HepG2 (cell line): ENCODE data around the gene DNAJA1. TPM values are rescaled to one million over a fixed set of nuclear protein-coding genes. Genes with fewer than 3 reads are reported as not detected.

Experiments
- AFF4 ChIP-seq: sonication (generic); formaldehyde crosslinking; IDR thresholded peaks from 2 replicates; pipeline ENCODE4 v1.4.0; 2020; ENCODE audit warnings: missing genetic modification reagents
- ASH2L ChIP-seq: fragments of 300-600, 200-600 bp; sonication (generic); IDR thresholded peaks from 2 replicates; pipeline ENCODE4 v1.7.0; 2017; ENCODE audit warnings: low read depth, mild to moderate bottlenecking, moderate library complexity, mixed read lengths, low read length; ENCODE audit not compliant: insufficient read length
- ATF1 ChIP-seq: IDR thresholded peaks from 2 replicates; pipeline ENCODE4 v1.6.1; 2016; ENCODE audit warnings: mild to moderate bottlenecking, control low read depth
- EEA1 ChIP-seq: sonication (generic); formaldehyde crosslinking; IDR thresholded peaks from 2 replicates; pipeline ENCODE4 v1.5.1; 2020; ENCODE audit warnings: mild to moderate bottlenecking, missing genetic modification reagents, borderline replicate concordance
- HDAC2 ChIP-seq: sonication (generic); formaldehyde crosslinking; IDR thresholded peaks from 2 replicates; pipeline ENCODE4 v1.4.0; 2020; ENCODE audit warnings: missing genetic modification reagents
- KLF16 ChIP-seq, 2 experiments: sonication (generic) in 1 of 2; formaldehyde crosslinking in 1 of 2; IDR thresholded peaks; 2 replicates each; pipeline versions ENCODE4 v1.6.1 to v1.8.0; 2016 to 2023; ENCODE audit warnings: missing genetic modification reagents in 2 of 2, missing compliant biosample characterization in 1 of 2
- MATR3 ChIP-seq: sonication (generic); formaldehyde crosslinking; IDR thresholded peaks from 2 replicates; pipeline ENCODE4 v1.4.0; 2020; ENCODE audit warnings: missing genetic modification reagents
- PBX2 ChIP-seq: IDR thresholded peaks from 2 replicates; pipeline ENCODE4 v1.6.1; 2016; ENCODE audit warnings: control low read depth
- RERE ChIP-seq: IDR thresholded peaks from 2 replicates; pipeline ENCODE4 v1.6.1; 2016; ENCODE audit warnings: low read depth, missing genetic modification reagents, missing compliant biosample characterization
- SIX1 ChIP-seq: sonication (generic); formaldehyde crosslinking; IDR thresholded peaks from 2 replicates; pipeline ENCODE4 v1.4.0; 2020; ENCODE audit warnings: missing genetic modification reagents, borderline replicate concordance
- XBP1 ChIP-seq: sonication (generic); formaldehyde crosslinking; IDR thresholded peaks from 2 replicates; pipeline ENCODE4 v1.5.0; 2020; ENCODE audit warnings: missing genetic modification reagents
- ZBTB3 ChIP-seq: sonication (generic); formaldehyde crosslinking; IDR thresholded peaks from 2 replicates; pipeline ENCODE4 v1.4.0; 2020; ENCODE audit warnings: low read depth, mild to moderate bottlenecking, moderate library complexity, missing genetic modification reagents, borderline replicate concordance
- ZNF235 ChIP-seq: sonication (generic); formaldehyde crosslinking; IDR thresholded peaks from 2 replicates; pipeline ENCODE4 v1.8.1; 2023; ENCODE audit warnings: mild to moderate bottlenecking, missing genetic modification reagents, borderline replicate concordance
- ZNF772 ChIP-seq: sonication (generic); formaldehyde crosslinking; IDR thresholded peaks from 2 replicates; pipeline ENCODE4 v1.5.0; 2020; ENCODE audit warnings: mild to moderate bottlenecking, missing genetic modification reagents
- polyA plus RNA-seq, 8 experiments: library from polyadenylated mRNA; depleted of rRNA in 3 of 8; stranded (reverse) in 7 of 8; unstranded in 1 of 8; fragments of >200 nt; fragmentation: Illumina TruSeq in 4 of 8; extraction: Trizol in 4 of 8; gene quantifications; 2 replicates each; pipeline versions ENCODE4 v1.2.1 to v1.2.3, GENCODE V29; 2011 to 2016; ENCODE audit warnings: low read depth in 4 of 8, missing spikeins in 1 of 8, mixed read lengths in 1 of 8; ENCODE audit not compliant: insufficient read depth in 1 of 8
- total RNA-seq, 5 experiments: library from RNA; depleted of rRNA; stranded (reverse); fragments of >200 nt; fragmentation: Illumina TruSeq; extraction: Trizol; gene quantifications; 2 replicates each; pipeline ENCODE4 v1.2.3, GENCODE V29; 2016; ENCODE audit warnings: low read depth in 1 of 5

The DNAJA1 gene
- total and polyA plus RNA-seq, 2 of the 13 experiments (the other 11 are each of a cell fraction or from before 2014, with no cell fraction given) = 95.9 to 306 TPM

GRCh38 chr9:33076046-33077004 lies 51.3 kb downstream of the DNAJA1 start, which contains the start of gene SMU1 (continued):
- TF ChIP-seq AFF4 (CRISPR knock-in tag) (no peak), XBP1 (CRISPR knock-in tag) (0 out of 2 replicates have a peak, but pooled peaks have one; percentile 78), ZNF772 (peak; percentile 60; the same call in 1 of the 2 replicates), ZBTB3 (CRISPR knock-in tag) (0 out of 2 replicates have a peak, but pooled peaks have one; percentile 44), RERE (no peak), HDAC2 (CRISPR knock-in tag) (peak; percentile 77), MATR3 (CRISPR knock-in tag) (no peak), ATF1 (CRISPR knock-in tag) (peak; percentile 97), PBX2 (CRISPR knock-in tag) (peak; percentile 27; the same call in 1 of the 2 replicates), SIX1 (CRISPR knock-in tag) (no peak), EEA1 (CRISPR knock-in tag) (no peak), KLF16 (CRISPR knock-in tag; IDR thresholded peaks at IDR 0.05) (peak in 1 of 2 experiments; percentile 70; a peak in 1 of 4 replicates), ASH2L (peak; percentile 91), ZNF235 (CRISPR knock-in tag) (peak; percentile 52; the same call in 1 of the 2 replicates)
